H1 (cell line): ENCODE results near the gene SHROOM2. TPM values are rescaled to one million over a fixed set of nuclear protein-coding genes. Genes with fewer than 3 reads are reported as not detected.
A peak's percentile ranks its signal among the peaks of the same experiment; 100 is the strongest.

ENCODE experiments used
- CTCF ChIA-PET: fragments of 300-600 bp; sonication (Branson Sonifier 250); formaldehyde crosslinking; loops from one replicate; lab custom pipeline; 2021; ENCODE audit not compliant: partially characterized antibody; lab: Charles Lee
- POLR2A ChIA-PET: fragments of 300-600 bp; sonication (Branson Sonifier 250); formaldehyde crosslinking; loops from one replicate; lab custom pipeline; 2021; ENCODE audit warnings: inconsistent platforms; ENCODE audit not compliant: partially characterized antibody; lab: Charles Lee
- DNase-seq, 2 experiments: peaks; one replicate each; pipeline versions ENCODE4 v3.0.0 to v3.0.0-alpha.2; 2010 to 2022; ENCODE audit warnings: low spot score in 2 of 2, low read depth in 1 of 2, mixed read lengths in 1 of 2
- FAIRE-seq: peaks from 2 replicates; lab custom pipeline; 2011; peaks lifted over from hg19 to GRCh38; lab: Jason Lieb, UNC
- H2AFZ ChIP-seq: 2 replicates; pipeline ENCODE4 v1.8.1; 2012; ENCODE audit warnings: low read length, inconsistent platforms
- H2AK5ac ChIP-seq: 2 replicates; pipeline ENCODE4 v1.6.1; 2013; ENCODE audit warnings: low read depth, low read length
- H2BK120ac ChIP-seq: replicated peaks from 2 replicates; pipeline ENCODE3; 2013; ENCODE audit warnings: low read depth, low read length, inconsistent platforms
- H2BK12ac ChIP-seq: 2 replicates; pipeline ENCODE4 v1.6.1; 2013; ENCODE audit warnings: low read depth, low read length
- H2BK15ac ChIP-seq: 2 replicates; pipeline ENCODE4 v1.6.1; 2013; ENCODE audit warnings: low read length
- H2BK20ac ChIP-seq: 2 replicates; pipeline ENCODE4 v1.6.1; 2013; ENCODE audit warnings: low read length
- H2BK5ac ChIP-seq: 2 replicates; pipeline ENCODE4 v1.6.1; 2013; ENCODE audit warnings: low read depth, low read length
- H3K14ac ChIP-seq: 2 replicates; pipeline ENCODE4 v1.6.1; 2013; ENCODE audit warnings: inconsistent platforms; ENCODE audit not compliant: insufficient read length
- H3K18ac ChIP-seq: 2 replicates; pipeline ENCODE4 v1.6.1; 2013; ENCODE audit warnings: low read length; ENCODE audit errors: extremely low read depth
- H3K23ac ChIP-seq: 2 replicates; pipeline ENCODE4 v1.6.1; 2013; ENCODE audit warnings: inconsistent platforms; ENCODE audit not compliant: insufficient read length
- H3K23me2 ChIP-seq: 2 replicates; pipeline ENCODE4 v1.6.1; 2013; ENCODE audit warnings: low read depth, low read length
- H3K27ac ChIP-seq: 2 replicates; pipeline ENCODE4 v1.6.1; 2011; ENCODE audit warnings: low read depth, low read length, inconsistent platforms
- H3K27me3 ChIP-seq, 4 experiments: replicated peaks in 1 of 4; 1 replicate in 1 of 4; 2 replicates in 3 of 4; pipeline versions ENCODE4 v1.6.1 to v1.8.1; 2011 to 2013; ENCODE audit warnings: low read length in 3 of 4, mild to moderate bottlenecking in 3 of 4, inconsistent platforms in 2 of 4, mixed read lengths in 2 of 4, moderate library complexity in 1 of 4; ENCODE audit not compliant: control insufficient read depth in 3 of 4, insufficient read depth in 3 of 4; ENCODE audit errors: extremely low read depth in 1 of 4
- H3K36me3 ChIP-seq, 4 experiments: 2 replicates each; pipeline versions ENCODE4 v1.6.1 to v1.8.1; 2011 to 2013; ENCODE audit warnings: mild to moderate bottlenecking in 4 of 4, low read length in 3 of 4, moderate library complexity in 2 of 4, control low read depth in 1 of 4, inconsistent platforms in 1 of 4; ENCODE audit not compliant: insufficient read depth in 4 of 4, control insufficient read depth in 2 of 4
- H3K4ac ChIP-seq: replicated peaks from 2 replicates; pipeline ENCODE3; 2013; ENCODE audit warnings: low read length, low read depth, mixed read lengths, inconsistent platforms; ENCODE audit not compliant: insufficient read length
- H3K4me1 ChIP-seq, 4 experiments: replicated peaks in 1 of 4; 1 replicate in 1 of 4; 2 replicates in 3 of 4; pipeline versions ENCODE4 v1.6.1 to v1.8.1; 2011 to 2013; ENCODE audit warnings: low read length in 3 of 4, inconsistent platforms in 2 of 4, mixed read lengths in 1 of 4; ENCODE audit not compliant: insufficient read depth in 4 of 4, control insufficient read depth in 3 of 4
- H3K4me2 ChIP-seq, 2 experiments: 2 replicates each; pipeline versions ENCODE4 v1.6.1 to v1.8.1; 2011 to 2013; ENCODE audit warnings: low read depth in 2 of 2, low read length in 2 of 2, control low read depth in 1 of 2, inconsistent platforms in 1 of 2, mild to moderate bottlenecking in 1 of 2; ENCODE audit not compliant: insufficient read depth in 1 of 2
- H3K4me3 ChIP-seq, 4 experiments: fragments of 200-600, 300-600 bp in 1 of 4; sonication (generic), shearing (Covaris generic), sonication (Bioruptor Twin) in 1 of 4; 2 replicates each; pipeline versions ENCODE4 v1.5.1 to v1.8.1; 2011 to 2016; ENCODE audit warnings: low read length in 4 of 4, low read depth in 3 of 4, control low read depth in 2 of 4, inconsistent platforms in 2 of 4, mild to moderate bottlenecking in 2 of 4, mixed read lengths in 1 of 4, moderate library complexity in 1 of 4; ENCODE audit not compliant: insufficient read depth in 2 of 4; ENCODE audit errors: extremely low read depth in 1 of 4
- H3K56ac ChIP-seq: replicated peaks from 2 replicates; pipeline ENCODE3; 2013; ENCODE audit warnings: low read depth, mild to moderate bottlenecking, mixed read lengths, low read length, inconsistent platforms; ENCODE audit not compliant: insufficient read length
- H3K79me1 ChIP-seq: 2 replicates; pipeline ENCODE4 v1.6.1; 2013; ENCODE audit warnings: low read depth, low read length, control low read depth
- H3K79me2 ChIP-seq, 2 experiments: 2 replicates each; pipeline versions ENCODE4 v1.6.1 to v1.8.1; 2012 to 2013; ENCODE audit warnings: low read length in 2 of 2, mild to moderate bottlenecking in 2 of 2, inconsistent platforms in 1 of 2; ENCODE audit not compliant: insufficient read depth in 2 of 2, control insufficient read depth in 1 of 2
- H3K9ac ChIP-seq, 4 experiments: replicated peaks in 1 of 4; 1 replicate in 1 of 4; 2 replicates in 3 of 4; pipeline versions ENCODE4 v1.6.1 to v1.8.1; 2011 to 2013; ENCODE audit warnings: low read depth in 3 of 4, low read length in 3 of 4, control low read depth in 2 of 4, mild to moderate bottlenecking in 2 of 4, moderate library complexity in 2 of 4, inconsistent platforms in 1 of 4; ENCODE audit errors: extremely low read depth in 1 of 4
- H3K9me3 ChIP-seq, 2 experiments: 2 replicates each; pipeline versions ENCODE4 v1.6.1 to v1.8.1; 2012 to 2013; ENCODE audit warnings: mild to moderate bottlenecking in 2 of 2, moderate library complexity in 2 of 2, control low read depth in 1 of 2, inconsistent platforms in 1 of 2, low read depth in 1 of 2, low read length in 1 of 2, mixed read lengths in 1 of 2; ENCODE audit not compliant: insufficient read depth in 2 of 2
- H4K20me1 ChIP-seq, 2 experiments: replicated peaks in 1 of 2; 2 replicates each; pipeline versions ENCODE3 to v1.8.1; 2011 to 2013; ENCODE audit warnings: inconsistent platforms in 2 of 2, low read length in 2 of 2, mild to moderate bottlenecking in 1 of 2; ENCODE audit not compliant: insufficient read depth in 2 of 2, control insufficient read depth in 1 of 2
- H4K5ac ChIP-seq: 2 replicates; pipeline ENCODE4 v1.6.1; 2013; ENCODE audit warnings: low read length, low read depth, mixed read lengths, inconsistent platforms; ENCODE audit not compliant: insufficient read length
- H4K8ac ChIP-seq: 2 replicates; pipeline ENCODE4 v1.8.0; 2013; ENCODE audit warnings: mild to moderate bottlenecking, moderate library complexity, low read length, inconsistent platforms; ENCODE audit not compliant: insufficient read depth; ENCODE audit errors: extremely low read depth
- H4K91ac ChIP-seq: replicated peaks from 2 replicates; pipeline ENCODE3; 2013; ENCODE audit warnings: low read length, mixed read lengths, inconsistent platforms; ENCODE audit not compliant: insufficient read length
- BCL11A ChIP-seq, 2 experiments: IDR thresholded peaks; one replicate each; pipeline ENCODE4 v1.6.1; 2011; ENCODE audit warnings: low read depth in 2 of 2, low read length in 2 of 2, mild to moderate bottlenecking in 2 of 2
- CBX5 ChIP-seq: fragments of 300-800, 300-1000 bp; sonication (generic); IDR thresholded peaks from 2 replicates; pipeline ENCODE4 v1.7.1; 2016; ENCODE audit warnings: antibody characterized with exemption, low read length, low read depth
- CHD2 ChIP-seq: IDR thresholded peaks from 2 replicates; pipeline ENCODE4 v1.6.1; 2012; ENCODE audit warnings: low read length, improper control_type of control experiment
- EGR1 ChIP-seq: IDR thresholded peaks from 2 replicates; pipeline ENCODE4 v1.6.1; 2011; ENCODE audit warnings: low read depth, low read length, borderline replicate concordance
- EP300 ChIP-seq, 2 experiments: IDR thresholded peaks; 1 replicate in 1 of 2; 2 replicates in 1 of 2; pipeline ENCODE4 v1.6.1; 2011 to 2012; ENCODE audit warnings: low read depth in 2 of 2, low read length in 2 of 2, mild to moderate bottlenecking in 2 of 2, borderline replicate concordance in 1 of 2, inconsistent platforms in 1 of 2, moderate library complexity in 1 of 2
- EZH2 ChIP-seq: fragments of 200-600 bp; sonication (generic); IDR thresholded peaks from 2 replicates; pipeline ENCODE4 v1.7.1; 2012; ENCODE audit warnings: low read depth, mild to moderate bottlenecking, moderate library complexity, low read length, inconsistent platforms; ENCODE audit not compliant: severe bottlenecking
- GTF2F1 ChIP-seq: IDR thresholded peaks from 2 replicates; pipeline ENCODE4 v1.6.1; 2012; ENCODE audit warnings: low read depth, low read length, improper control_type of control experiment, borderline replicate concordance
- MAFK ChIP-seq: IDR thresholded peaks from 2 replicates; pipeline ENCODE4 v1.6.1; 2012; ENCODE audit warnings: low read depth, mild to moderate bottlenecking, improper control_type of control experiment, low read length
- NANOG ChIP-seq: IDR thresholded peaks from 2 replicates; pipeline ENCODE4 v1.6.1; 2011; ENCODE audit warnings: low read length, low read depth, mild to moderate bottlenecking, inconsistent platforms; ENCODE audit not compliant: insufficient read depth, poor library complexity, severe bottlenecking
- POLR2AphosphoS5 ChIP-seq: IDR thresholded peaks from 2 replicates; pipeline ENCODE4 v1.6.1; 2011; ENCODE audit warnings: low read depth, low read length
- RXRA ChIP-seq: IDR thresholded peaks from 2 replicates; pipeline ENCODE4 v1.6.1; 2011; ENCODE audit warnings: low read depth, mild to moderate bottlenecking, low read length, moderate library complexity; ENCODE audit not compliant: insufficient read depth
- SIRT6 ChIP-seq: IDR thresholded peaks from one replicate; pipeline ENCODE4 v1.7.1; 2012; ENCODE audit warnings: low read length, inconsistent platforms
- SUZ12 ChIP-seq: fragments of 200-600 bp; sonication (generic); IDR thresholded peaks from 2 replicates; pipeline ENCODE4 v1.6.1; 2012; ENCODE audit warnings: mild to moderate bottlenecking, inconsistent platforms, low read length, moderate library complexity, mixed read lengths
- TBP ChIP-seq: IDR thresholded peaks from 2 replicates; pipeline ENCODE4 v1.6.1; 2011; ENCODE audit warnings: low read depth, low read length, improper control_type of control experiment
- TEAD4 ChIP-seq: IDR thresholded peaks from 2 replicates; pipeline ENCODE4 v1.6.1; 2012; ENCODE audit warnings: low read depth, low read length, inconsistent platforms, mixed read lengths
- WGBS, 2 experiments: shearing (Covaris generic) in 1 of 2; methylation state at CpG; one replicate each; pipeline versions ENCODE4 v1.1.6 to v1.1.7; 2013 to 2015; ENCODE audit warnings: low lambda C conversion rate in 2 of 2, mixed read lengths in 2 of 2, inconsistent platforms in 1 of 2, low coverage in 1 of 2, missing lambda C conversion rate in 1 of 2; ENCODE audit not compliant: insufficient replicate concordance in 2 of 2, insufficient coverage in 1 of 2, insufficient read length in 1 of 2; ENCODE audit errors: extremely low coverage in 1 of 2, missing lambda C conversion rate in 1 of 2; 5-methylcytosine and 5-hydroxymethylcytosine counted together
- polyA plus RNA-seq, 7 experiments: library from polyadenylated mRNA; depleted of rRNA in 3 of 7; stranded (reverse) in 5 of 7; unstranded in 2 of 7; fragments of >200 nt in 5 of 7; fragments of 200-250 nt in 2 of 7; gene quantifications; 1 replicate in 5 of 7; 2 replicates in 1 of 7; 4 replicates in 1 of 7; pipeline versions ENCODE4 v1.2.1 to v1.2.3, GENCODE V29; 2011 to 2013; ENCODE audit warnings: missing spikeins in 2 of 7, mixed read lengths in 2 of 7
- total RNA-seq: library from RNA; stranded (reverse); fragmentation: NEBNext Ultra II Directional; extraction: Animal tissue kit (Norgen Biotek cat#: 25700); gene quantifications from 2 replicates; pipeline ENCODE4 v1.2.1, GENCODE V29; 2021

SHROOM2 gene
- total and polyA plus RNA-seq, 2 of the 8 experiments (the other 6 are each of a cell fraction or from before 2014, with no cell fraction given): 3.4 to 14.2 TPM

DNA sequence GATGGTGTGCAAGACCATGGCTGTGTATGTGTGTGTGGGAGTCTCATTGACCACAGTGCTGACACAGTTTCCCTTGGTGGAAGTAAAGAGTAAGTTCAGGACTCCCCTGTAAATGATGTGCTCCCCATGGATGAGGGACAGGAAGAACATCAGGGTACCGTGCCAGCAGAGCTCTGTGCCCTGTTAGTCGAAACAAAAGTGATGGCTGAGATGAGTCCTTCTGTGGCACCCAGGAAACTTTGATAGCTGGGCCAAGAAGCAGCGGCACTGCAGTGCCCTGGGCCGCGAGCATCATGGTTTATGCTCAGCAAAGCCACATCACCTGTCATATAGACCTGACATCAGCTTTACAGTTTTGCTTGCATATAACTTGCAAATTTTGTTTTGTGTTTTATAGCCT, 119.5 kb downstream of the SHROOM2 start:
- H3K18ac ChIP-seq: no peak overlapping the region
- H3K4me3 ChIP-seq: no peak overlapping the region
- H3K9me3 ChIP-seq: no peaks in the 10 kb centered on the region
- no peak overlapping the region for H3K23ac ChIP-seq
- no peak overlapping the region for H4K91ac ChIP-seq
- H2BK5ac ChIP-seq: no peak overlapping the region
- peak overlapping the region; percentile 46; the same call in 1 of the 2 replicates for H2BK15ac ChIP-seq
- no peaks in the 10 kb centered on the region for H3K79me1 ChIP-seq
- H3K14ac ChIP-seq: no peak overlapping the region
- no peak overlapping the region for H3K4ac ChIP-seq
- 97% methylated on average over 5 of the region's 5 CpGs; no CpG with 5 or more reads in 1 of the 2 experiments for WGBS, 2 experiments
- H4K5ac ChIP-seq: no peak overlapping the region
- FAIRE-seq (no peak), DNase-seq (no peak)
- H3K4me1 ChIP-seq: peaks cover 0 to 3% (median 0%) of the 10 kb centered on the region in 4 experiments; a peak in 1 of 7 replicates
- H3K4me2 ChIP-seq: no peak overlapping the region
- no peak overlapping the region for H2BK20ac ChIP-seq
- H4K8ac ChIP-seq: no peak overlapping the region
- H2AFZ ChIP-seq: no peak overlapping the region
- H2AK5ac ChIP-seq: no peak overlapping the region
- no peaks in the 10 kb centered on the region for H3K27me3 ChIP-seq
- no peak overlapping the region for H3K56ac ChIP-seq
- H2BK12ac ChIP-seq: no peak overlapping the region
- peaks cover 0 to 2% of the 10 kb centered on the region in 2 experiments for H4K20me1 ChIP-seq
- peaks cover 2% of the 10 kb centered on the region; the same call in 1 of the 2 replicates for H3K23me2 ChIP-seq
- no peaks in the 10 kb centered on the region for H3K36me3 ChIP-seq
- no peak overlapping the region for H2BK120ac ChIP-seq
- CTCF ChIA-PET: interaction anchor here (1.0 to 1.4 kb wide), 2 partner anchors 14 to 82 kb away, joined by 3 read pairs; no protein-coding TSS in a partner anchor
- H3K9ac ChIP-seq: no peak overlapping the region
- H3K27ac ChIP-seq: no peak overlapping the region
- H3K79me2 ChIP-seq: no peaks in the 10 kb centered on the region; a peak in 1 of 4 replicates
- POLR2A ChIA-PET: no interaction called here
- TF ChIP-seq EGR1: no peak
- no peak for TF ChIP-seq GTF2F1
- no peak for TF ChIP-seq SIRT6
- no peak for TF ChIP-seq MAFK
- TF ChIP-seq CHD2: no peak
- no peak for TF ChIP-seq BCL11A (IDR thresholded peaks at IDR 0.05; ENCODE audit: low read depth in 2 of 2, low read length in 2 of 2)
- no peak for TF ChIP-seq TEAD4
- TF ChIP-seq NANOG: no peak
- no peak for TF ChIP-seq EP300 (IDR thresholded peaks at IDR 0.05; ENCODE audit: borderline replicate concordance in 1 of 2, low read depth in 2 of 2, low read length in 2 of 2)
- no peak for TF ChIP-seq SUZ12
- TF ChIP-seq POLR2AphosphoS5: no peak
- no peak for TF ChIP-seq EZH2
- no peak for TF ChIP-seq TBP
- no peak for TF ChIP-seq CBX5
- no peak for TF ChIP-seq RXRA
